HTERT RPE-1 (cell line): ENCODE data around the gene NR3C1.

Experiments
- in situ Hi-C: fragments of 300-500 bp; cut with MboI; formaldehyde crosslinking; loops from 4 replicates; pipeline ENCODE4 v1.14.3; 2020; ENCODE audit warnings: low sequenced_read_pairs

Gene NR3C1

DNA sequence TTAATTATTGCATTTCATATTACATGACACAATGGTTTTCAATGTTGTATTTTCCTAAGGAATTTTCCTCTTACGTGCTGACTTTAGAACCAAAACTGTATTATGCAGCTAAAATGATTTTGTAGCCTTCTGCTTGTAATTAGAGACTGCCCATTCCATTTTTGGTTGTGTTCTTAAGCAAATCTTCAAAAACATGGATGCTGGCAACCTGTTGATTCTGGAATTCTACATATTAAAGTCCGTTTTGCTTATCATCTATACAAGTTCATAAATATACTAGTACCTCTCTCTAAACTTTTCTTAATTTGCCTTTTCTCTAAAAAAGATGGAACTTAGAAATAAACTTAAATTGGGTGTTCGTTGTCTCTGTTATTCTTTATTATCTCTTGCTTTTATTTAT, 88.3 kb downstream of the NR3C1 start:
- in situ Hi-C loops, result no loop called here

DNA sequence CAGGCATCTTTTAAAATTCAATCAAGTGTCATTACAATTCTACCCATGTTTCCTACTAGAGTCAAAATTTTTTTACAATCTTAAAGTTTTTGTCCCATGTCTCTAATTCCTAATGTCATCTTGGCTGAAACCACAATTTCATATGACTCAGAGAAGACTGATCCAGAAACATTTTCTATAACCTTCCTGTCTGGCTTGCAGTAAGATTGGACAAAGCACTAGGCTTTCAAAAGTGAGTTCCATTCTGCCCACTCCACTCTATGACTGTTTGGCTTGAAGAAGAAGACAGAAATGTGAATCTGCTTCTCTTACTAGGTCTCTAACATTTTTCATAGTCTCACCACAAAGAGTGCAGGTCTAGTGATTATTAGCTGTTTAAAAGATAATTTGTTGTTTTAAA, 88.8 kb downstream of the NR3C1 start:
- in situ Hi-C loops, result no loop called here

DNA sequence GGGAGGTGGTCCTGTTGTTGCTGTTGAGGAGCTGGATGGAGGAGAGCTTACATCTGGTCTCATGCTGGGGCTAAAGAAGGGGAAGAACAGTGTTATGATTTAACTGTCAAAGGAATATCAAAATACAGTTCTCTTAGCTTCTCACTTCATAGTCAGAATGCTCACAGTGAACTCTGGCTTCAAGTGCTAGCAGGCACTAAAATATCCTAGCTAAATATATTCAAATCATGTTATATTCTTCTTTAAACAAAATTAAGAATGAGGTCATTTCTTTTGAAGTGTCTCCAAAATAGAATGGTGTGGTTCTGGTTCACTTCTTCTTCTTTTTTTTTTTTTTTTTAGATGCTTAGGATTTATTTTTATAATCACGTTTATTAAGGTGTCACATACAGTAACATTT, 89.4 kb downstream of the NR3C1 start:
- in situ Hi-C loops, result no loop called here

DNA sequence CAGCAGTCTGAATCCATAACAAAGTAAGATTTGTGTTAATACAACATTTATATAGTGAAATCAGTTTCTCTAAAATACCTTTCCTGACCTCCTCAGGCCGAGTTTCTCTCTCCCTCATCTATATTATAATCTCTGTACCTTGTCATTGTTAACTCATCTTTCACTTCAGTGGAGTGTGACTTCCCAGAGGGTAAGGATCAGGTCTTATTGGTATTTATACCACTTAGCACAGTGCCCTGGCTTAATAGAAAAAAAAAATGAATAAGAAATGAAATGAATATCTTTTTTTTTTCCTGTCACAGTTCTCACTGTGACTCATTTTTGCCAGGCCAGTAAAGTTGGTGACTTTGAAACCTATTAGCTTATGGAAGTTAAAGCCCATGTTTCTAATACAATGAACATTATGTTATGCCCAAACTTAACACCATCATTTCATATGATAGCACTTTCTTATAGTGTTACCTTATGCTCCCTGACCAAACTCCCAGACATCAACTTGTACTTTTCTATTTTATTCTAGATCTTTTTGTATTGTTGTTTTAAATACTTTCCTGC, 90.1 kb downstream of the NR3C1 start:
- in situ Hi-C loops, result no loop called here

DNA sequence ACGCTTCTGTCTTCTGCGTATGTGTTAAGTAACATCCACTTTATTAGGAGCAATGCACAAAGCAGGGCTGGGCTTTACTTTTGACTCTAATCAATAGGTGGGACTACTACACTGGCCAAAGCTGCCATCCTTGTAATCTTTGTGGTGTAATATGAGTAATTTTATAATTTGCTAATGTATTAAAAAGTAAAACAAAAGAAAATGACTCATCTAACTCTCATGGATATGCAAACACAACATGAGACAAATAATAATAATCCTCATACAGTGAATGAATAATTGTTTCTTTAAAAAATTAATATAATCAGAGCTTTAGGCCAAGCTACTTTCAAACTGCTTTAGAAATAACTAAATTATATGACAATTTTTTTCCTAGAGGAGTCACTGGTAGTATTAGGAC, 90.7 kb downstream of the NR3C1 start:
- in situ Hi-C loops, result no loop called here

DNA sequence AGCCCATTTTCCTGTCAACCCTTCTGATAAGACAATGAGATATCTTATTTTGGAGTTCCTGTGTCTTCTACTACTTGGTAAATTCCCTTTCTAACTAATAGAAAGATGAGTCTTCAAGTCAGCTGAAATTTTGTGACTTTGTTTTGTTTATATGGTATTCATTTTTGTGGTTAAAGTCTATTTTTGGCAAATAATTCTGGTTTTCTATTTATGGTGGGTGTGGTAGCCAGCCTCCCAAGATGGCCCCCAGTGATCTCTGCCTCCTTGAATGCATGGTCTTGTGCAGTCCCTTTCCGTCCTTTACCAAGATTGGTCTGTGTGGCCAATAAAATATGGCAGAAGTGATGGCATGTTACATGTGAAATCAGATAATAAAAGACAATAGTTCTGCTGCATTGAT, 91.5 kb downstream of the NR3C1 start:
- in situ Hi-C loops, result no loop called here

DNA sequence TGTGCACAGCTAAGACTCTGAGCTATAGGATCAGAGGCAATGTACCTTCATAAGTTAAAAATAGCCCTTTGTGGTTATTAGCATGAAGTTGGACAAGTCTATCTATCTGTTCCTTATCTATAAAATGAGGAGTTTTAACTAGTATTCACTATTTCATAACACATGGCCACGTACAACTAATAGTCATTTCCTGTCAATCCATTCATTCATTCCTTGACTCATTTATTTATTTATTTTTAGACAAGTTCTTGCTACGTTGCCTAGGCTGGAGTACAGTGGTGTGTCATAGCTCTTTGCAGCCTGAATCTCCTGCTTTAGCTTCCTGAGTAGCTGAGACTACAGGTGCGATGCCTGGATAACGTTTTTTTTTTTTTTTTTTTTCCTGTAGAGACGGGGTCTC, 92.1 kb downstream of the NR3C1 start:
- in situ Hi-C loops, result no loop called here

DNA sequence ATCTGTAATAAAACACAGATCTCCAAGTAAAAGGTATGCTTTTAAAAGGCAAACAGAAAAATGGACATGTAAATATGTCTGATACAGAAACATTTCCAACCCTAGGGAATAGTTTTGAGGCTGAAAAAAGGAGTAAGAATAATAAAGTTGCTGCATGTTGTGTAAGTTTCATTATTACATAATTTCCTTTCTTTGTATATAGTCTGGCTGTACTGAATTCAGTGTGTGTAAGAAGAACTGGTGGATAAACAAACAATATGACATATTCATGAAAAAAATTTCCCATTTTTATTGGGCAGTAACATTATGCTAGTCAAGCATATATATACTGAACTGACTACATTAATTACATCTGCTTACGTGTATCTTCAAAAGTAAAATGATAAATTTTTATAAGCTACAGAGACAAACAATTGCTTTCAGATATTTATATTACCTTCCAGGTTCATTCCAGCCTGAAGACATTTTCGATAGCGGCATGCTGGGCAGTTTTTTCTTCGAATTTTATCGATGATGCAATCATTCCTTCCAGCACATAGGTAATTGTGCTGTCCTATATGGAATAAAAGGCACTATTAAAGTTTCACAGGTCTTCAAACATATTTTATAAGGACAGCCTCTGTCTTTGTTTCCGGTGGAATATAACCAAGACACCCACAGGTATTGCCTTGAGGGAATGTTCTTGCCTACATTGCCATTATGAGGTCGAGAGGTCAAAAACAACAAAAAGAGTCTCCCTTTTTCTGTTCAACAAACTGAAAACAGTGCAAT, 93.6 kb downstream of the NR3C1 start:
- in situ Hi-C loops, result no loop called here

DNA sequence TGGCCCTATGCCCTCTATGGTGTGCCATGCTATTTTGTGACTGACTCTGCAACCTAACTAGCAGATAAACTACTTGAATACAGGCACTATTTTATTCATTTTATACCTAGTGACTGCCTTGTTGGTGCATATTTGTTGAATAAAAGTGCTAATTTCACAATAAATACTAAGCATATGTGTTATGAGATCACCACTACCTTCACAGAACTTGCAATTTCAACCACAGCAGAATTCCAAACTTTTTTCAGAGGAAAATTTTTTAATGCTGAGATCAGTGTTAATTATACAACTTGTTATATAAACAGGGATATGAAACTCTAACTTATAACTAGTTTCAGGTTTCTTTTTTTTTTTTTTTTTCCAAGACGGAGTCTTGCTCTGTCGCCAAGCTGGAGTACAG, 94.8 kb downstream of the NR3C1 start:
- in situ Hi-C loops, result no loop called here

DNA sequence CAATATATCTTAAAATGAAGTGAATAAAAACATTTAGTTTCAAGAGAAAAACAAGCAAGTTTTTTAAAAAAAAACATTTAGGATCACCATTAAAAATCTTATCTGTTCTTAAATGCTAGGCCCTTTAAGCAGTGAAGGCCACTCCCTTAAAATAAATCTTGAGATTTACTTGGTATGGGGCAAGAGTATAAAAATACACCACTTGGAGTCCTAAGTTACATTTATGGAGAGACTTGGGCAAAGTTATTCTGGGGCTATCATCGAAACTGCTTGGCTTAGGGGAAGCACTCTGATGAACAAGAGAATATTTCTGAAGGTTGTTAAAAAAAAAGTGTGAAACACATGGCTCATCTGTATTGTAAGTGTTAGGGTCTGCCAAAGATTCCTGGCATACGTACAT, 97.4 kb downstream of the NR3C1 start:
- in situ Hi-C loops, result no loop called here

DNA sequence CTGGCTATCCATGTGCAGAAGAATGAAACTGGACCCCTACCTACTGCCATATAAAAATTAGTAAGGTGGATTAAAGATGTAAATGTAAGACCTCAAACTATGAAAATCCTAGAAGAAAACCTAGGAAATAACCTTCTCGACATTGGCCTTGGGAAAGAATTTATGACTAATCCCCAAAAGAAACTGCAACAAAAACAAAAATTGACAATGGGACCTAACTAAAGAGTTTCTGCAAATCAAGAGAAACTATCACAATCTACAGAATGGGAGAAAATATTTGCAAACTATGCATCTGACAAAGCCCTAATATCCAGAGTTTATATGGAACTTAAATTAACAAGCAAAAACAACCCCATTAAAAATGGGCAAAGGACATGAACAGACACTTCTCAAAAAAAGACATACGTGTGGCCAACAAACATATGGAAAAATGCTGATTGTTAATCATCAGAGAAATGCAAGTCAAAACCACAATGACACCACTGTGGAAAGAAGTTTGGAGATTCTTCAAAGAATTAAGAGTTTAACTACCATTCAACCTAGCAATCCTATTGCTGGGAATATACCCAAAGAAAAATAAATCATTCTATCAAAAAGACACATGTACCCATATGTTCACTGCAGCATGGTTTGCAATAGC, 98.5 kb downstream of the NR3C1 start:
- in situ Hi-C loops, result no loop called here

DNA sequence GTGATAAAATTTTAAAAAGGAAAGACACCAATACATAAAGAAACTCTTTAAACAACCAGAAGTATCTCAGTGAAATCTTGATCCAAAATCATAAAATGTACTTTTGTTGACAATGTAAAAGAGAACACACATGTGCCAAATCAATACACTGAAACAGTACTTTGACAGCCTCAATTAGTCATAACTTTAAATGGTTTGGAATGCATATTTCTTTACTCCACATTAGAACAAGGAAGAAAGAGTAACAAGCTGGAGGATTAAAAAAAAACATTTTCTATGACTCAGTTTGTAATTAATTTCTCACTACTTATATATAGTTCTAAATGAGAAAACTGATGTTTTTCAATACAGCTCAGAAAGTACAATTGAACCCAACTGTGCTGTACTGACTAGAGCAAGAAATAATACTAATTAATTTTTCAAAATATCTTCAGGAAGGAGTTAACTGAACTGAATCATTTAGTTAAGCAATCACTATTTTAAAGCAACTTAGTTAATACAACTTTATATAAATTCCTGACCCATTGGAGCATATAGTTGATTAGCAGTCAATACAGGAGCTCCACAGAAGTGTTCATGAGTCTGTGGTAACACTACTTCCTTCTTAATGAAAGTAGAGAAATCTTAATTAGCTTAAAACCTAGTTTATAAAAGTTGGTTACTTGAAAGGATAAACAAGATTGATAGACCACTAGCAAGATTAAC, 101.0 kb downstream of the NR3C1 start:
- in situ Hi-C loops, result no loop called here

DNA sequence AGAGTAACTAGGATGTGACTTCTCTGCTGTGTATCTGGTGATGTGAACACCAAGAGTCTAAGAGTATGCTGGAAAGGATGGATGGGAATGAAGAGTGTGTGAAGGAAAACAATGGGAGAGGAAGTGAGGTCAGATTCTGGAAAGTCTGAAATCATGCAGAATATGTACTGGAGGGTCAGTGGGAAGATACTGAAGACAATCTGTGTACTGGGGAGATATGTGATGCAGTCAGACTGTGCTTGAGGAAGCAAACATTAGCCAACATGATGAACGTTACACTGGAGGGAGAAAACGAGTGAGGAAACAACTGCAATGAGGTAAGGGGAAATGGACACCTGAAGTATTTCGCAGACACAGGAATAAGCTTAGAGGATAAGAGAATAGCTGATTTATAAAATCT, 105.7 kb downstream of the NR3C1 start:
- in situ Hi-C loops, result no loop called here

DNA sequence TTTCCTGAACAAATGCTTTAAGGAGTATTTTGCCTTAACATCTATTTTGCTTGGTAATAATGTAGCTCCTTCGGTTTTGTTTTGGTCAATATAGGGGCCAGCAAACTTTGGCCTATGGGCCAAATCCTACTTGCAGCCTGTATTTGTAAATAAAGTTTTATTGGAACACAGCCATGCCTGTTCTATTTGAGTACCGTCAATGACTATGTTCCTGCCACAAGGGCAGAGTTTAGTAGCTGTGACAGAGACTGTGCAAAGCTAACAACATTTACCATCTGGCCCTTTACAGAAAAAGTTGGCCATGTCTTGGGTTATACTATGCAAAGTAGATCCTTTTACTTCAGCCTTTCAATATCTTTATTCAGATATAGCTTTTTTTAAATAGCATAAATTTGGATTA, 113.4 kb downstream of the NR3C1 start:
- in situ Hi-C loops, result no loop called here

DNA sequence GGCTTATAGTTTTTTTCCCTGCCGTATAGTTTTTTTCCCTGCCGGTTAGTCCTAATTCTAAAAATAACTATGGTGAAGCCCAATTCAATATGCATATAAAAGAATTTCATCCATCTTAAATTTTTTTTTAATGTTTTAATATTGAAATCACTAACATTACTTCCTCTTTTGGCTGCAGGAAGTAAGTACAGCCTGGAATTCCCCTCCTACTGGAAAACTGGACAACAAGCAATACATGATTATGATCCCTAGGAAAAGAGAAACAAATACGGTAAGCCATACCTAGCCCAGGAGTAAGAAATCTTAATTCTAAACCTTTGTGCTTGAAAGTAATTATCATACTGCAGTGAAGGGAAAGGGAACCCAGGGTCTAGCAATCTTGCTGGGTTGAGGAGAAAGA, 119.0 kb downstream of the NR3C1 start:
- in situ Hi-C loops, result no loop called here

DNA sequence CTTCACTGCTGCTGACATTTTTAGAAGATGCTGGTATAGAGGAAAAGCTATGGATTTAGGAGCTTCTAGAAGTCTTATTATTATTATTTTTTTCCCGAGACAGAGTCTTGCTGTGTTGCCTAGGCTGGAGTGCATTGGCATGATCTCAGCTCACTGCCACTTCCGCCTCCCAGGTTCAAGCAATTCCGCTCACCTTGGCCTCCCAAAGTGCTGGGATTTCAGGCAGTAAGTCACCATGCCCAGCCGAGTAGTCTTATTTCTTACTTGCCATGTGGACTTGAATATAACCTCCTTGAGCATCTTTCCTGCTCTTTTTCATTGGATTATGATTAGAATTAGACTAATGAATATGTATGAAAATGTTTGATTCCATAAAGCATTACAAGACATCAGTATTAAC, 119.5 kb downstream of the NR3C1 start:
- in situ Hi-C loops, result no loop called here

DNA sequence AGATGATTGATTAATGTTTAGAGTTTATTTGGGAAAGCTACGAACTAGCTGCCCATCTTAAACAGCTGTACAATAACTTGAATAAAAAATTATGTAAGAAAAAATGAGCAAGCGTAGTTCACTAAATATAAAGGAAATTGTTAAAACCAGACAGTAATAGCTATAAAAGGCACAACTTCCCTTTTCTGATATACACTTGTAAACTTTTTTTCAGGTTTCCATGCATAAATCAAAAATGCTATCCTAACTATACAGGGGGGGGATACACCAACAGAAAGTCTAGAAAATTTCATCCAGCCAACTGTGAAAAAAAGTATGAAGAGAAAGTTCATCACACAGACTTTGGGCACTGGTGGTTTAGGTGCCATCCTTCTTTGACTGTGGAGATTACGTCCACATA, 122.3 kb downstream of the NR3C1 start:
- in situ Hi-C loops, result no loop called here

DNA sequence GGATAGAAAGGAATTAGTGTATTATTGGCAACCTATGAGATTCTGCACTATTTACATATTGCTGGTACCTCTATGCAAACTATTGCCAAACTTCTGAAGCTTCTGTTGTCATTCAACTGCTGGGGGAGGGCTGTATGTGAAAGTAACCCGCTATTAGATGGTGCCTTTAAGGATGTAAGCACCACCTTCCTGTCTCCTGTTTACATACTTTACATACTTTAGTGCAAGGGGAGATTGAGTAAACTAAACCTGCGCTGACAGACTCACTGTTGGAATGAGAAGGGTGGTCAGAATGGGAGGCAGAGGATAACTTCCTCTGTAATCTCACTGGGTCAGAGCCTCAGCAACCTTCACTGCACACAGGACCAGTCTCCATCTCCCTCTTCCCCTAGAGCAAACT, 123.8 kb downstream of the NR3C1 start:
- in situ Hi-C loops, result no loop called here

DNA sequence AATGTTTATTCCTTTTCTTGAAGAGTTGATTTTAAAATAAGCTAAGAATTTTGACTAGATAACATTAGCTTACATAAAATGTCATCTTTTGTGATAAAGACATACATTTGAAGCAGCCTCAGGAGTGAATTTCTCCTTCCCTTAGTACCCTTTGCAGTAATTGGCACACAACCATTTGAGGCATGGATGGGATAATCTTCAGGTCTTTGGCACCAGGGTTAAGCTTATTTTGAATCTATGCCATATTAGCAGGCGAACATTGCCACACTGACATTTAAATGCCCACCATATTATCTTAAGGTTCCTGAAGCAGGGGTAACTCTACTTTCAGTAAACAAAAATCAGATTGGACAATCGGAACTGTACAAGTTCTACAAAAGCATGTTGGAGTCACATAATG, 126.0 kb downstream of the NR3C1 start:
- in situ Hi-C loops, result no loop called here

DNA sequence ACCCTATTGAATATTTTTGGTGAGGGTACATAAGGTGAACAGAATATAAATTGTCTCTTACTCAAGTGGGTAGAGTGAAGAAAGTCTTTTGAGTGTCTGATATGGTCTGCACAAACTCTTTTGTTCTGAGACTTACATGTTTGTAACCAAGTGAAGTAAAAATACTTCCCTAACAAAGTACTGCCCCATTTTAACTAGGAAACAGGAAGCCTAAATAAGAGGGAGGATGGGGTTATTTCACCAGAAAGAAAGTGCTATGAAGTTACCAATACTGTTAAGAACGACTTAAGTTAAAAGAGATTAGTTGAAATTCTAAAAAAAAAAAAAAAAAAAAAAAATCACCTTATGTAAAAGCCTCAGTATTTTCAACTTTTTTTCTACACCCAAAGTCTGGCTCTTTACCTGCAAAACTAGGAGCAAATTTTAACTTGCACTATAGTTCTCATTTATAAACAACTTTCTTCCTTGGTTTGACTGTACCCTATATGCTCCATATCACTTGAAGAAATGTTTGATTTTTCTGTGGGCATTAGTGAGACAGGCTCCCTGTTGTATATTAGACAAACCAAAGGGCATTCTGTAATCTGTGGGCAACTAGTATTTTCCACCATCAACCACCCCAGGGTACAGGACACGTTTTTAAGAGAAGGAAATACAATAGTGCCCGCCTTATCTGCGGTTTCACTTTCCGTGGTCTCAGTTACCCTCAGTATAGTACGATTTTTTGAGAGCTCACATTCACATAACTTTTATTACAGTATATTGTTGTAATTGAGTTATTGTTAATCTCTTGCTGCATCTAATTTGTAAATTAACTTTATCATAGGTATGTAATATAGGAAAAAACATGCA, 127.7 kb downstream of the NR3C1 start:
- in situ Hi-C loops, result no loop called here

DNA sequence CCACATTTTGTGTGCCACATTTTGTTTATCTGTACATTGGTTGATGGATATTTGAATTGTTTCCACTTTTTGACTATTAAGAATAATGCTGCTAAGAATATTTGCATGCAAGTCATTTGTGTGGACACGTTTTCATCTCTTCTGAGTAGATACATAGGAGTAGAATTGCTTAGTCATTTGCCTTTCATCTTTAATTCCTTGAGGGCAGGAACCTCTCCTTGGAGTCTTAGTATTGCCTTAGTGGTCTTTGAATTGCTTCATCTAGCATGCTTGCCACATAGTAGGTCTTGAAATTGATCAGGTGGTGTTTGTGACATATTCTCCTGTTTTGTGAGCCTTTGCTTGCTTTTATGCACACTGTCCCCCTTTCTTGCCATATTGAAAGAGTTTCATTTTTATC, 128.5 kb downstream of the NR3C1 start:
- in situ Hi-C loops, result no loop called here
